HepG2 (cell line): Measurements from ENCODE around the gene GPR148. TPM values are rescaled to one million over a fixed set of nuclear protein-coding genes. Genes with fewer than 3 reads are reported as not detected.

Source experiments
- ATAC-seq: fragments of 200-7000 bp; cut with Tn5 transposase; 3 replicates; pipeline ENCODE4 v1.9.1; 2020; ENCODE audit warnings: mild to moderate bottlenecking, moderate library complexity
- BruUV-seq: library from RNA; stranded (reverse); fragments of 400-500 nt; replicated peaks from 2 replicates; lab custom pipeline; 2021; lab: Mats Ljungman, UMichigan
- CTCF ChIA-PET: fragments of 300-600 bp; formaldehyde crosslinking; extraction: SDS; loops from one replicate; lab custom pipeline; 2021; ENCODE audit warnings: low total read pairs, inconsistent platforms, low intra/inter-chr PET ratio; lab: Yijun Ruan, JAX
- POLR2A ChIA-PET: fragments of 350-600 bp; sonication (Branson Sonifier 250); formaldehyde crosslinking; loops from one replicate; lab custom pipeline; 2020; ENCODE audit warnings: antibody characterized with exemption, inconsistent platforms; lab: Yijun Ruan, JAX
- DNase-seq: peaks from one replicate; pipeline ENCODE4 v3.0.0-alpha.2; 2015; ENCODE audit warnings: low spot score
- FAIRE-seq: peaks from 3 replicates; lab custom pipeline; 2011; peaks lifted over from hg19 to GRCh38; lab: Jason Lieb, UNC
- H2AFZ ChIP-seq: one replicate; pipeline ENCODE4 v1.6.1; 2011; ENCODE audit warnings: low read length, inconsistent platforms
- H3K27ac ChIP-seq: fragments of 300-600 bp; 3 replicates; pipeline ENCODE4 v1.8.0; 2011; ENCODE audit warnings: mixed run types, mild to moderate bottlenecking, mixed read lengths, low read length, inconsistent platforms; ENCODE audit not compliant: insufficient read depth; ENCODE audit errors: extremely low read length
- H3K27me3 ChIP-seq, 2 experiments: fragments of 200-600 bp in 1 of 2; 2 replicates in 1 of 2; 3 replicates in 1 of 2; pipeline versions ENCODE4 v1.6.0 to v1.8.0; 2011; ENCODE audit warnings: low read length in 2 of 2, mild to moderate bottlenecking in 2 of 2, moderate library complexity in 2 of 2, inconsistent platforms in 1 of 2; ENCODE audit not compliant: insufficient read depth in 2 of 2, control insufficient read depth in 1 of 2
- H3K36me3 ChIP-seq, 2 experiments: fragments of 200-600 bp in 1 of 2; replicated peaks in 1 of 2; 2 replicates in 1 of 2; 3 replicates in 1 of 2; pipeline versions ENCODE4 v1.5.1 to v1.8.0; 2011; ENCODE audit warnings: low read length in 2 of 2, inconsistent platforms in 1 of 2; ENCODE audit not compliant: insufficient read depth in 2 of 2, control insufficient read depth in 1 of 2
- H3K4me1 ChIP-seq: 2 replicates; pipeline ENCODE4 v1.5.1; 2012; ENCODE audit warnings: low read length, inconsistent platforms; ENCODE audit not compliant: insufficient read depth
- H3K4me2 ChIP-seq: 2 replicates; pipeline ENCODE4 v1.6.0; 2011; ENCODE audit warnings: low read depth, low read length, inconsistent platforms
- H3K4me3 ChIP-seq, 3 experiments: fragments of 200-600 bp in 1 of 3; sonication (generic), shearing (Covaris generic) in 1 of 3; replicated peaks in 1 of 3; 2 replicates each; pipeline ENCODE4 v1.5.1; 2011 to 2016; ENCODE audit warnings: low read length in 3 of 3, inconsistent platforms in 2 of 3, low read depth in 2 of 3, mild to moderate bottlenecking in 2 of 3, control low read depth in 1 of 3, mixed read lengths in 1 of 3; ENCODE audit not compliant: insufficient read depth in 1 of 3
- H3K79me2 ChIP-seq: one replicate; pipeline ENCODE4 v1.6.1; 2011; ENCODE audit warnings: low read length, inconsistent platforms; ENCODE audit not compliant: insufficient read depth
- H3K9ac ChIP-seq: 2 replicates; pipeline ENCODE4 v1.6.0; 2011; ENCODE audit warnings: mild to moderate bottlenecking, low read depth, low read length, inconsistent platforms; ENCODE audit not compliant: insufficient read depth
- H3K9me3 ChIP-seq: 2 replicates; pipeline ENCODE4 v1.5.1; 2012; ENCODE audit warnings: mild to moderate bottlenecking, low read length
- H4K20me1 ChIP-seq: 2 replicates; pipeline ENCODE4 v1.6.0; 2011; ENCODE audit warnings: inconsistent platforms, mild to moderate bottlenecking, low read length, moderate library complexity; ENCODE audit not compliant: insufficient read depth
- ATF7 ChIP-seq, 2 experiments: fragments of 450-650 bp in 1 of 2; sonication (generic) in 1 of 2; formaldehyde crosslinking in 1 of 2; IDR thresholded peaks; 2 replicates each; pipeline versions ENCODE4 v1.4.0 to v1.6.1; 2016 to 2020; ENCODE audit warnings: antibody characterized with exemption in 1 of 2, mild to moderate bottlenecking in 1 of 2, missing genetic modification reagents in 1 of 2
- EHMT2 ChIP-seq: fragments of 200-600 bp; sonication (generic); IDR thresholded peaks from 2 replicates; pipeline ENCODE4 v1.7.0; 2017; ENCODE audit warnings: antibody characterized with exemption, low read depth, low read length, borderline replicate concordance
- IKZF4 ChIP-seq: sonication (generic); formaldehyde crosslinking; IDR thresholded peaks from 2 replicates; pipeline ENCODE4 v1.5.1; 2020; ENCODE audit warnings: borderline replicate concordance, mild to moderate bottlenecking, low read depth, missing genetic modification reagents; ENCODE audit errors: not compliant biosample characterization
- MED13 ChIP-seq: sonication (generic); formaldehyde crosslinking; IDR thresholded peaks from 2 replicates; pipeline ENCODE4 v1.5.0; 2020; ENCODE audit warnings: missing genetic modification reagents
- ZBTB38 ChIP-seq: sonication (generic); formaldehyde crosslinking; IDR thresholded peaks from 2 replicates; pipeline ENCODE4 v1.5.1; 2020; ENCODE audit warnings: mild to moderate bottlenecking, missing genetic modification reagents
- ZFP62 ChIP-seq: sonication (generic); formaldehyde crosslinking; IDR thresholded peaks from 2 replicates; pipeline ENCODE4 v1.4.0; 2020; ENCODE audit warnings: missing genetic modification reagents
- ZNF569 ChIP-seq: sonication (generic); formaldehyde crosslinking; IDR thresholded peaks from 2 replicates; pipeline ENCODE4 v1.5.0; 2020; ENCODE audit warnings: mild to moderate bottlenecking, missing genetic modification reagents, moderate library complexity, borderline replicate concordance
- ZNF589 ChIP-seq: sonication (generic); formaldehyde crosslinking; conservative IDR thresholded peaks from 2 replicates; pipeline ENCODE4 v1.8.0; 2022; ENCODE audit warnings: mild to moderate bottlenecking, moderate library complexity, missing genetic modification reagents
- ZNF792 ChIP-seq: IDR thresholded peaks from 2 replicates; pipeline ENCODE4 v1.6.1; 2016
- ZSCAN21 ChIP-seq: sonication (generic); formaldehyde crosslinking; IDR thresholded peaks from 2 replicates; pipeline ENCODE4 v1.8.0; 2022; ENCODE audit warnings: mild to moderate bottlenecking, missing genetic modification reagents, moderate library complexity, borderline replicate concordance
- WGBS: methylation state at CpG from one replicate; pipeline ENCODE4 v1.1.6; 2017; ENCODE audit warnings: low lambda C conversion rate; 5-methylcytosine and 5-hydroxymethylcytosine counted together
- in situ Hi-C: cut with HindIII; loops from 2 replicates; pipeline ENCODE4 v1.10.0; 2017; ENCODE audit warnings: low pct_unique_long_range_greater_than_20kb; ENCODE audit not compliant: extremely low pct_ligation_motif_present
- intact Hi-C: fragments of 100-400 bp; cut with micrococcal nuclease; formaldehyde crosslinking; loops from one replicate; pipeline ENCODE4 v1.10.0; 2022; ENCODE audit not compliant: unreplicated experiment
- polyA plus RNA-seq, 8 experiments: library from polyadenylated mRNA; depleted of rRNA in 3 of 8; stranded (reverse) in 7 of 8; unstranded in 1 of 8; fragments of >200 nt; fragmentation: Illumina TruSeq in 4 of 8; extraction: Trizol in 4 of 8; gene quantifications; 2 replicates each; pipeline versions ENCODE4 v1.2.1 to v1.2.3, GENCODE V29; 2011 to 2016; ENCODE audit warnings: low read depth in 4 of 8, missing spikeins in 1 of 8, mixed read lengths in 1 of 8; ENCODE audit not compliant: insufficient read depth in 1 of 8
- total RNA-seq, 5 experiments: library from RNA; depleted of rRNA; stranded (reverse); fragments of >200 nt; fragmentation: Illumina TruSeq; extraction: Trizol; gene quantifications; 2 replicates each; pipeline ENCODE4 v1.2.3, GENCODE V29; 2016; ENCODE audit warnings: low read depth in 1 of 5
- TF ChIP-seq, protein P1 (sequence below): sonication (generic); formaldehyde crosslinking; IDR thresholded peaks from 2 replicates; pipeline ENCODE4 v1.5.0; 2020; ENCODE audit warnings: missing genetic modification reagents
- TF ChIP-seq, protein P2 (sequence below): sonication (generic); formaldehyde crosslinking; IDR thresholded peaks from 2 replicates; pipeline ENCODE4 v1.4.0; 2020; ENCODE audit warnings: missing genetic modification reagents
- TF ChIP-seq, protein P3 (sequence below): sonication (generic); formaldehyde crosslinking; IDR thresholded peaks from 2 replicates; pipeline ENCODE4 v1.8.1; 2022; ENCODE audit warnings: low read depth, mild to moderate bottlenecking, missing genetic modification reagents
- TF ChIP-seq, protein P4 (sequence below): sonication (generic); formaldehyde crosslinking; IDR thresholded peaks from 2 replicates; pipeline ENCODE4 v1.5.0; 2020; ENCODE audit warnings: mild to moderate bottlenecking, low read depth, missing genetic modification reagents, borderline replicate concordance
- TF ChIP-seq, protein P5 (sequence below): sonication (generic); formaldehyde crosslinking; IDR thresholded peaks from 2 replicates; pipeline ENCODE4 v1.4.0; 2020; ENCODE audit warnings: mild to moderate bottlenecking, missing genetic modification reagents

GPR148 gene
- total and polyA plus RNA-seq, 2 of the 13 experiments (the other 11 are each of a cell fraction or from before 2014, with no cell fraction given), result not detected

DNA sequence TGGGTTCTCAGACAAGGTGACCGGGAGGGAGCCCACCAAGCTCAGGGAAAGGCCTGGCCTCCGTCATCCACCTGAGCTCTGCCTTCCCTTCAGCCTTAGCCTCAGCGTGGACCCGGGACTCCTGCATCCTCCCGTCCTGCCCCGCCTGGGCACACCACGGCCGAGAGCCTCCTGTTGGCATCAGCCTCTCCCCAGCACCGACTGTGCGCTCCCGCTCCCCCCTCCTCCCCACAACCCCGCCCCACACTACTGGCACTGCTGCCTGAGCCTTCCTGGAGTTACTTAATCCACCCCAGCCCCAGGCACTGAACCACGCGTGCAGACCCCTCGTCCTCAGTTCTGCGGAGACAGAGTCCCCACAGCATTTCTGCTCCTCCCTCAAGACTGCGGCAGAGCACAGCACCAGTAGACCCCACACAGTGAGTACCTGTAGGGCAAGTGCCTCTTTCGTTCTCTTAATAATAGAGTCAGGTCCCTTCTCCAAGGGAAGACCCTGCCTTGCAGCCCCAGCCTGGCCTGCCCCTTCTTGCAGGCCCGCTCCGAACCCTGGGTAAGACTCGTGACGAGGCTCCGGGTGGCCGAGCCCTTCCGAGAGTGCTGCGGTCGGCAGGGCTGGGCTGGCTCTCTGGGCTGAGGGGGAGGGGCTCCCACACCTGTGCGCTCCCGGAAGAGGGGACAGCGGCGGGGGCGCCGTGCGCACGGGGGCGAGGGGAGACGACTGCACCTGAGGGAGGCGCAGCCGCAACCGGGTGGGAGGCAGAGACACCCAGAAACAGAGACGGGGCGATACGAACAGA is 26.6 kb downstream of the GPR148 start, which contains the start of gene AMER3:
AMER3 (plus strand) TSS at position 285 of the 797 bp plus-strand sequence. CDS start 6,533 bp downstream, outside the sequence.
- Histone ChIP-seq H3K4me2 (peak within 1 kb of the TSS; percentile 46), H4K20me1 (no peaks in the 10 kb centered on the region; the same call in 1 of the 2 replicates), H3K9ac (no peak within 1 kb of the TSS), H3K4me1 (no peaks in the 10 kb centered on the region), H3K9me3 (no peaks in the 10 kb centered on the region), H3K27ac (no peak within 1 kb of the TSS), H3K36me3 (no peaks in the 10 kb centered on the region), H3K79me2 (no peaks in the 10 kb centered on the region), H3K27me3 (peaks cover 3 to 30% of the 10 kb centered on the region in 2 experiments; a peak in 3 of 5 replicates), H3K4me3 (peak within 1 kb of the TSS in 2 of 3 experiments; percentile 45 to 55; a peak in 3 of 6 replicates), H2AFZ (no peak within 1 kb of the TSS)
- WGBS, result 17% methylated on average over 32 of the region's 43 CpGs
- POLR2A ChIA-PET, result no interaction called here
- intact Hi-C loops (no loop called here), in situ Hi-C loops (no loop called here)
- DNase-seq, result no peak
- no peak for FAIRE-seq
- no TSS peak for BruUV-seq
- ATAC-seq, result peak; percentile 42
- CTCF ChIA-PET, result no interaction called here
- no peak for TF ChIP-seq MED13 (CRISPR knock-in tag)
- TF ChIP-seq, protein P1, sequence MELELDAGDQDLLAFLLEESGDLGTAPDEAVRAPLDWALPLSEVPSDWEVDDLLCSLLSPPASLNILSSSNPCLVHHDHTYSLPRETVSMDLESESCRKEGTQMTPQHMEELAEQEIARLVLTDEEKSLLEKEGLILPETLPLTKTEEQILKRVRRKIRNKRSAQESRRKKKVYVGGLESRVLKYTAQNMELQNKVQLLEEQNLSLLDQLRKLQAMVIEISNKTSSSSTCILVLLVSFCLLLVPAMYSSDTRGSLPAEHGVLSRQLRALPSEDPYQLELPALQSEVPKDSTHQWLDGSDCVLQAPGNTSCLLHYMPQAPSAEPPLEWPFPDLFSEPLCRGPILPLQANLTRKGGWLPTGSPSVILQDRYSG (CRISPR knock-in tag), result no peak
- TF ChIP-seq ZBTB38 (CRISPR knock-in tag), result no peak
- TF ChIP-seq, protein P2, sequence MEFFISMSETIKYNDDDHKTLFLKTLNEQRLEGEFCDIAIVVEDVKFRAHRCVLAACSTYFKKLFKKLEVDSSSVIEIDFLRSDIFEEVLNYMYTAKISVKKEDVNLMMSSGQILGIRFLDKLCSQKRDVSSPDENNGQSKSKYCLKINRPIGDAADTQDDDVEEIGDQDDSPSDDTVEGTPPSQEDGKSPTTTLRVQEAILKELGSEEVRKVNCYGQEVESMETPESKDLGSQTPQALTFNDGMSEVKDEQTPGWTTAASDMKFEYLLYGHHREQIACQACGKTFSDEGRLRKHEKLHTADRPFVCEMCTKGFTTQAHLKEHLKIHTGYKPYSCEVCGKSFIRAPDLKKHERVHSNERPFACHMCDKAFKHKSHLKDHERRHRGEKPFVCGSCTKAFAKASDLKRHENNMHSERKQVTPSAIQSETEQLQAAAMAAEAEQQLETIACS (CRISPR knock-in tag), result no peak
- TF ChIP-seq ZNF589 (CRISPR knock-in tag), result no peak
- TF ChIP-seq ZSCAN21, result 0 out of 2 replicates have a peak, but pooled peaks have one; percentile 15
- no peak for TF ChIP-seq ZNF792
- TF ChIP-seq ZNF569 (CRISPR knock-in tag), result no peak
- TF ChIP-seq, protein P3, sequence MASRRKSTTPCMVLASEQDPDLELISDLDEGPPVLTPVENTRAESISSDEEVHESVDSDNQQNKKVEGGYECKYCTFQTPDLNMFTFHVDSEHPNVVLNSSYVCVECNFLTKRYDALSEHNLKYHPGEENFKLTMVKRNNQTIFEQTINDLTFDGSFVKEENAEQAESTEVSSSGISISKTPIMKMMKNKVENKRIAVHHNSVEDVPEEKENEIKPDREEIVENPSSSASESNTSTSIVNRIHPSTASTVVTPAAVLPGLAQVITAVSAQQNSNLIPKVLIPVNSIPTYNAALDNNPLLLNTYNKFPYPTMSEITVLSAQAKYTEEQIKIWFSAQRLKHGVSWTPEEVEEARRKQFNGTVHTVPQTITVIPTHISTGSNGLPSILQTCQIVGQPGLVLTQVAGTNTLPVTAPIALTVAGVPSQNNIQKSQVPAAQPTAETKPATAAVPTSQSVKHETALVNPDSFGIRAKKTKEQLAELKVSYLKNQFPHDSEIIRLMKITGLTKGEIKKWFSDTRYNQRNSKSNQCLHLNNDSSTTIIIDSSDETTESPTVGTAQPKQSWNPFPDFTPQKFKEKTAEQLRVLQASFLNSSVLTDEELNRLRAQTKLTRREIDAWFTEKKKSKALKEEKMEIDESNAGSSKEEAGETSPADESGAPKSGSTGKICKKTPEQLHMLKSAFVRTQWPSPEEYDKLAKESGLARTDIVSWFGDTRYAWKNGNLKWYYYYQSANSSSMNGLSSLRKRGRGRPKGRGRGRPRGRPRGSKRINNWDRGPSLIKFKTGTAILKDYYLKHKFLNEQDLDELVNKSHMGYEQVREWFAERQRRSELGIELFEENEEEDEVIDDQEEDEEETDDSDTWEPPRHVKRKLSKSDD, result 0 out of 2 replicates have a peak, but pooled peaks have one; percentile 3
- no peak for TF ChIP-seq IKZF4 (CRISPR knock-in tag)
- TF ChIP-seq, protein P4, sequence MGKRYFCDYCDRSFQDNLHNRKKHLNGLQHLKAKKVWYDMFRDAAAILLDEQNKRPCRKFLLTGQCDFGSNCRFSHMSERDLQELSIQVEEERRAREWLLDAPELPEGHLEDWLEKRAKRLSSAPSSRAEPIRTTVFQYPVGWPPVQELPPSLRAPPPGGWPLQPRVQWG (CRISPR knock-in tag), result no peak
- no peak for TF ChIP-seq ZFP62 (CRISPR knock-in tag)
- peak; percentile 3; the same call in 1 of the 2 replicates for TF ChIP-seq EHMT2
- TF ChIP-seq ATF7 (IDR thresholded peaks at IDR 0.05), result no peak
- no peak for TF ChIP-seq ATF7 (CRISPR knock-in tag; IDR thresholded peaks at IDR 0.05)
- TF ChIP-seq, protein P5, sequence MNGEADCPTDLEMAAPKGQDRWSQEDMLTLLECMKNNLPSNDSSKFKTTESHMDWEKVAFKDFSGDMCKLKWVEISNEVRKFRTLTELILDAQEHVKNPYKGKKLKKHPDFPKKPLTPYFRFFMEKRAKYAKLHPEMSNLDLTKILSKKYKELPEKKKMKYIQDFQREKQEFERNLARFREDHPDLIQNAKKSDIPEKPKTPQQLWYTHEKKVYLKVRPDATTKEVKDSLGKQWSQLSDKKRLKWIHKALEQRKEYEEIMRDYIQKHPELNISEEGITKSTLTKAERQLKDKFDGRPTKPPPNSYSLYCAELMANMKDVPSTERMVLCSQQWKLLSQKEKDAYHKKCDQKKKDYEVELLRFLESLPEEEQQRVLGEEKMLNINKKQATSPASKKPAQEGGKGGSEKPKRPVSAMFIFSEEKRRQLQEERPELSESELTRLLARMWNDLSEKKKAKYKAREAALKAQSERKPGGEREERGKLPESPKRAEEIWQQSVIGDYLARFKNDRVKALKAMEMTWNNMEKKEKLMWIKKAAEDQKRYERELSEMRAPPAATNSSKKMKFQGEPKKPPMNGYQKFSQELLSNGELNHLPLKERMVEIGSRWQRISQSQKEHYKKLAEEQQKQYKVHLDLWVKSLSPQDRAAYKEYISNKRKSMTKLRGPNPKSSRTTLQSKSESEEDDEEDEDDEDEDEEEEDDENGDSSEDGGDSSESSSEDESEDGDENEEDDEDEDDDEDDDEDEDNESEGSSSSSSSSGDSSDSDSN, result no peak
